Measurements from ENCODE around the gene RAD51.

The RAD51 gene

GRCh38 chr15:40739854-40740253, 44.9 kb downstream of the RAD51 start:
- TF ChIP-seq, protein P1, sequence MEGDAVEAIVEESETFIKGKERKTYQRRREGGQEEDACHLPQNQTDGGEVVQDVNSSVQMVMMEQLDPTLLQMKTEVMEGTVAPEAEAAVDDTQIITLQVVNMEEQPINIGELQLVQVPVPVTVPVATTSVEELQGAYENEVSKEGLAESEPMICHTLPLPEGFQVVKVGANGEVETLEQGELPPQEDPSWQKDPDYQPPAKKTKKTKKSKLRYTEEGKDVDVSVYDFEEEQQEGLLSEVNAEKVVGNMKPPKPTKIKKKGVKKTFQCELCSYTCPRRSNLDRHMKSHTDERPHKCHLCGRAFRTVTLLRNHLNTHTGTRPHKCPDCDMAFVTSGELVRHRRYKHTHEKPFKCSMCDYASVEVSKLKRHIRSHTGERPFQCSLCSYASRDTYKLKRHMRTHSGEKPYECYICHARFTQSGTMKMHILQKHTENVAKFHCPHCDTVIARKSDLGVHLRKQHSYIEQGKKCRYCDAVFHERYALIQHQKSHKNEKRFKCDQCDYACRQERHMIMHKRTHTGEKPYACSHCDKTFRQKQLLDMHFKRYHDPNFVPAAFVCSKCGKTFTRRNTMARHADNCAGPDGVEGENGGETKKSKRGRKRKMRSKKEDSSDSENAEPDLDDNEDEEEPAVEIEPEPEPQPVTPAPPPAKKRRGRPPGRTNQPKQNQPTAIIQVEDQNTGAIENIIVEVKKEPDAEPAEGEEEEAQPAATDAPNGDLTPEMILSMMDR (IDR thresholded peaks at IDR 0.05; ENCODE audit: low read depth, low read length, missing control alignments): no peak
- no peak overlapping the region for H3K4me3 ChIP-seq (replicated peaks; ENCODE audit: low read depth, low read length)
- no peak for DNase-seq (ENCODE audit: extremely low read depth, low read depth)

DNA sequence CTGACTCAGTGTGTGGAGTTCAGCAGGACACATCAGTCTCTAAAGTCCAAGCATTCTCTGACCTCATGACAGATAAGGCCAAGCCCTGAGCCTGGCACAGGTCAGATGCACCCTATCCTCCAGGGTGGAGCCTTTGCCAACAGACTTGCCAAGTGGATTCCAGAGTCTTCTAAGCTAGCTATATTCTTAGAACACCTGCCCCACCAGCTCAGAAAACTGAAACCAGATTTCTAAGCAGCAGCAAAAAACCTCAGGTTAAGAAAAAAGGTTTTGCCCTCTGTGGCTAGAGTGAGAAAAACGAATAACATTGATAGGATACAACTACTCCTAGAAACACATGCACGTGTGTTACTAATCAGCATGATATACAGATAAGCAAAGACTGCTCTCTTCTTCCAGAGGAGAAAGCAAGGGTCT, 48.5 kb downstream of the RAD51 start:
- no peak for DNase-seq (ENCODE audit: extremely low read depth, low read depth)
- TF ChIP-seq, protein P1 (IDR thresholded peaks at IDR 0.05; ENCODE audit: low read depth, low read length, missing control alignments): no peak
- no peak overlapping the region for H3K4me3 ChIP-seq (replicated peaks; ENCODE audit: low read depth, low read length)

DNA sequence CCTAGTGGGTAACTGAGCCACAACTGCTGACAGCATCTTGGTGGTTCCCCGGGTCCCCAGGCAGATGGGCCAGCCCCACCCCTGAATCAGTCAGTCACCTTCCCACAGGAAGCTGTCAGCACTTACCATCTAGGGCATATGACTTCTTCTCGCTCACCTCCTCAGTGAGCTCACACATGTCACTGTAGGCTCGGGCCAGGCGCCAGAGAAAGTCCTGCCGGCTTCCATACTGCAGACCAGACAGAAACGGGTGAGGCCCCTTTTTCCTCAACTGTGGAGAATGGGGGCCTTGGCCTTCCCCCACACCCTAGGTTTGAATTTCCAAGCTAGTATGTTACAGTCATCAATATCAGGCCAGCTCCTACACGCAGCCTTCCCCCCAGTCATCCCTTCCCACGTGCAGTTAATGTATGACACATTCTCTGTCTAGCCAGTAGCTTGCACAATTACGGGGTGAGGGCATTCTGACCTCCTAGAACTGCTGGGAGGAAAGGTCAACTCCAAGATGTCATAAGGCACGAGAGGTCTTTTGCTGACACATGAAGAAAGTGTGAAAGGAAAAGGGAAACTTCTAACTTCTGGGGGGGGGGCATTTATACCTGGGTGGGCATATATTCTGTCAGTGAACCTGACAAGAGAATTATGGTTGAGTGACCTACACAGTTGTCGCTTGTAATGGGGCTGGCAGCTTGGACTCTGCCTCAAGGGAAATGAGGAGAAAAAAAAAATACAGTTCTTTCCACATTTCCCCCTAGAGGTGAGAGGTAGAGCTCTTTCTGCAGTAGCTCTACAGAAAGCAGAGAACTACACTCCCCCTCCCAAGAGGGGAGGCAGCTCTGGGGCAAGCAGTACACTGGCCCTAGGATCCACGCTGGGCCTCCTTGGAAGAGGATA, 49.2 kb downstream of the RAD51 start:
- DNase-seq (ENCODE audit: extremely low read depth, low read depth): peak; percentile 44
- H3K4me3 ChIP-seq (replicated peaks; ENCODE audit: low read depth, low read length): no peak overlapping the region
- TF ChIP-seq, protein P1 (IDR thresholded peaks at IDR 0.05; ENCODE audit: low read depth, low read length, missing control alignments): no peak

DNA sequence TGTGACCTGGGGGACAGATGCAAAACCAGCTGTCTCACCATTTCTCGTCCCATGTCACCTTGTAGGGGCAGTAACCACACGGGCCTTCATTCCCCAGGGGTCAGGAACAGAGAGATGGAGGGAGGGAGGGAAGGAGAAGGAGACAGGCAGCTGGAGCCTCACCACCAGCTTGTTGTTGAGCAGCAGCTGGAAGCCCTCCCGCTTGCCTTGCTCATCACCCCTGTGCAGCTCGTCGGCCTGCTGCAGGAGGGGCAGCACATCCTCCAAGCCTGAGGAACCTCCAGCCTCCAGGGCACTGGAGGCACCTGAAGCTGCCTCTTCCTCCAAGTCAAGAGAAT, 49.8 kb downstream of the RAD51 start:
- no peak for DNase-seq (ENCODE audit: extremely low read depth, low read depth)
- TF ChIP-seq, protein P1 (IDR thresholded peaks at IDR 0.05; ENCODE audit: low read depth, low read length, missing control alignments): no peak

DNA sequence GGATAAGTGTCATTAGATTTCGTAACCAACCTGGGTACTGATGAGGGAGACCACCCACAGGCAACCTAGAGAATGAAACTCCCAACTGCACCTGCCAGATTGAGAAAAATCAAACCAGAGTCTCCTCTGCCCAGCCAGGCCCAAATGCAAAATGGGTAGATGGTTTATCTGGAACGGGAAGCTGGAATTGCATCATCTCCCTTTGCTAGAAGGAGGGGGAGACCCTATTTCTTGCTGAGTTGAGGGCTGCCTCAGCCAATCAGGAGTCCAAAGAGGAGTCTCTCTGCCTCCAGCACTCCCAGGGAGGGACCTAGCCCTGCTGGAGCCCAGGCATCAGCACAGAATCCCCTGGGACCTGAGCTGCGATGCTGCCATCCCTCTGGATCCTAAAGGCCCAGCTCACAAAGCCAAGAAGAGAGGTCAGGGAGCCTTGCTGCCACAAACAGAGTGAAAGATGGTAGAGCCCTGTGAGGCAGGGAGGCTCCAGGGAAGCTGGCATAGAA, 52.0 kb downstream of the RAD51 start:
- TF ChIP-seq, protein P1 (IDR thresholded peaks at IDR 0.05; ENCODE audit: low read depth, low read length, missing control alignments): no peak
- no peak overlapping the region for H3K4me3 ChIP-seq (replicated peaks; ENCODE audit: low read depth, low read length)
- no peak for DNase-seq (ENCODE audit: extremely low read depth, low read depth)

More for the DNA sequence above, 49.8 kb downstream of the RAD51 start:
- no peak overlapping the region for H3K4me3 ChIP-seq (replicated peaks; ENCODE audit: low read depth, low read length)

GRCh38 chr15:40747685-40748631, 53.0 kb downstream of the RAD51 start:
- no peak overlapping the region for H3K4me3 ChIP-seq (replicated peaks; ENCODE audit: low read depth, low read length)
- TF ChIP-seq, protein P1 (IDR thresholded peaks at IDR 0.05; ENCODE audit: low read depth, low read length, missing control alignments): no peak
- no peak for DNase-seq (ENCODE audit: extremely low read depth, low read depth)
